ENCODE results near the gene OLA1. TPM values are rescaled to one million over a fixed set of nuclear protein-coding genes. Genes with fewer than 3 reads are reported as not detected.
"Not testable (repeated sequence)": the region's sequence is repeated elsewhere in the genome, so short reads cannot be mapped to it uniquely, and the experiment has no call there.

OLA1 gene
- polyA plus RNA-seq, 1 donor from 2014 or later = 134 TPM

GRCh38 chr2:174246944-174247381 is 1.4 kb downstream of the OLA1 start:
- Histone ChIP-seq H3K9ac (ENCODE audit: low read length) (no peak overlapping the region), H3K4me3 (ENCODE audit: low read length) (peak overlapping the region; percentile 99)
- TF ChIP-seq TAF1 (IDR thresholded peaks at IDR 0.05; ENCODE audit: low read depth) (no peak), REST (IDR thresholded peaks at IDR 0.05; ENCODE audit: borderline replicate concordance) (no peak), POLR2AphosphoS5 (IDR thresholded peaks at IDR 0.05) (no peak), SMC3 (conservative IDR thresholded peaks at IDR 0.05; ENCODE audit: poor library complexity) (no peak), CTCF (IDR thresholded peaks at IDR 0.05; ENCODE audit: poor library complexity, severe bottlenecking) (no peak), MXI1 (conservative IDR thresholded peaks at IDR 0.05; ENCODE audit: poor library complexity, severe bottlenecking) (no peak), RAD21 (conservative IDR thresholded peaks at IDR 0.05) (no peak), EZH2 (IDR thresholded peaks at IDR 0.05; ENCODE audit: borderline replicate concordance, insufficient read depth, low read length, poor library complexity, severe bottlenecking) (no peak), EP300 (conservative IDR thresholded peaks at IDR 0.05; ENCODE audit: poor library complexity, severe bottlenecking) (no peak)

GRCh38 chr2:174245628-174246027 is 2.7 kb downstream of the OLA1 start:
- H3K27ac ChIP-seq (ENCODE audit: low read length); H2AFZ ChIP-seq (ENCODE audit: low read depth, low read length); H3K9me3 ChIP-seq (ENCODE audit: low read length); H3K9ac ChIP-seq (ENCODE audit: low read length); H3K4me3 ChIP-seq (ENCODE audit: low read length); H3F3A ChIP-seq (ENCODE audit: insufficient read depth, low read length, poor library complexity, severe bottlenecking); H4K20me1 ChIP-seq (ENCODE audit: insufficient read depth); H3K27me3 ChIP-seq (ENCODE audit: insufficient read depth, low read depth, low read length); H3K4me2 ChIP-seq (ENCODE audit: low read length); H3K36me3 ChIP-seq (ENCODE audit: insufficient read depth, low read length); H3K9me2 ChIP-seq (ENCODE audit: insufficient read depth, low read length): not testable (repeated sequence)
- peaks cover 59% of the 10 kb centered on the region for H3K79me2 ChIP-seq (replicated peaks; ENCODE audit: insufficient read depth, low read length)

More at GRCh38 chr2:174246944-174247381, 1.4 kb downstream of the OLA1 start:
- no peaks in the 10 kb centered on the region for H3K9me3 ChIP-seq (ENCODE audit: low read length)
- peak overlapping the region; percentile 94 for H3K4me2 ChIP-seq (ENCODE audit: low read length)
- no peaks in the 10 kb centered on the region for H3K9me2 ChIP-seq (ENCODE audit: insufficient read depth, low read length)
- H4K20me1 ChIP-seq (ENCODE audit: insufficient read depth) = no peaks in the 10 kb centered on the region
- no peaks in the 10 kb centered on the region for H3K27me3 ChIP-seq (ENCODE audit: insufficient read depth, low read depth, low read length)
- no peak overlapping the region for H3K27ac ChIP-seq (ENCODE audit: low read length)
- no peaks in the 10 kb centered on the region for H3K36me3 ChIP-seq (ENCODE audit: insufficient read depth, low read length)
- no peak overlapping the region for H2AFZ ChIP-seq (ENCODE audit: low read depth, low read length)
- no peaks in the 10 kb centered on the region for H3F3A ChIP-seq (ENCODE audit: insufficient read depth, low read length, poor library complexity, severe bottlenecking)
- H3K79me2 ChIP-seq (replicated peaks; ENCODE audit: insufficient read depth, low read length) = peaks cover 49% of the 10 kb centered on the region

GRCh38 chr2:174245065-174245464 is 3.3 kb downstream of the OLA1 start:
- peaks cover 65% of the 10 kb centered on the region for H3K79me2 ChIP-seq (replicated peaks; ENCODE audit: insufficient read depth, low read length)
- H3K4me2 ChIP-seq (ENCODE audit: low read length) = no peak overlapping the region
- no peaks in the 10 kb centered on the region for H3K9me3 ChIP-seq (ENCODE audit: low read length)
- H3K36me3 ChIP-seq (ENCODE audit: insufficient read depth, low read length) = no peaks in the 10 kb centered on the region
- no peaks in the 10 kb centered on the region for H4K20me1 ChIP-seq (ENCODE audit: insufficient read depth)
- no peak overlapping the region for H3K9ac ChIP-seq (ENCODE audit: low read length)
- no peak overlapping the region for H3K4me3 ChIP-seq (ENCODE audit: low read length)
- no peaks in the 10 kb centered on the region for H3K27me3 ChIP-seq (ENCODE audit: insufficient read depth, low read depth, low read length)
- H2AFZ ChIP-seq (ENCODE audit: low read depth, low read length) = no peak overlapping the region
- H3K9me2 ChIP-seq (ENCODE audit: insufficient read depth, low read length) = no peaks in the 10 kb centered on the region
- no peak for TF ChIP-seq RAD21 (conservative IDR thresholded peaks at IDR 0.05)
- TF ChIP-seq EP300 (conservative IDR thresholded peaks at IDR 0.05; ENCODE audit: poor library complexity, severe bottlenecking) = no peak
- no peak overlapping the region for H3K27ac ChIP-seq (ENCODE audit: low read length)
- no peaks in the 10 kb centered on the region for H3F3A ChIP-seq (ENCODE audit: insufficient read depth, low read length, poor library complexity, severe bottlenecking)
